Esophagus squamous epithelium (tissue), 4 donors: Measurements from ENCODE around the gene TMTC2.

Experiments
- POLR2A ChIP-seq, 4 donors: fragments of 450-650 bp; IDR thresholded peaks; one replicate each; pipeline ENCODE4 v1.6.1; 2017; ENCODE audit warnings: antibody characterized with exemption in 4 of 4, mild to moderate bottlenecking in 4 of 4, moderate library complexity in 3 of 4
- TF ChIP-seq, protein P1 (sequence below), 6 experiments: fragments of 450-650 bp in 4 of 6; fragments of 200-600 bp in 2 of 6; sonication (generic) in 2 of 6; IDR thresholded peaks; one replicate each; pipeline ENCODE4 v1.5.1; 2016 to 2019; ENCODE audit warnings: antibody characterized with exemption in 6 of 6, mild to moderate bottlenecking in 4 of 6, moderate library complexity in 4 of 6

DNA sequence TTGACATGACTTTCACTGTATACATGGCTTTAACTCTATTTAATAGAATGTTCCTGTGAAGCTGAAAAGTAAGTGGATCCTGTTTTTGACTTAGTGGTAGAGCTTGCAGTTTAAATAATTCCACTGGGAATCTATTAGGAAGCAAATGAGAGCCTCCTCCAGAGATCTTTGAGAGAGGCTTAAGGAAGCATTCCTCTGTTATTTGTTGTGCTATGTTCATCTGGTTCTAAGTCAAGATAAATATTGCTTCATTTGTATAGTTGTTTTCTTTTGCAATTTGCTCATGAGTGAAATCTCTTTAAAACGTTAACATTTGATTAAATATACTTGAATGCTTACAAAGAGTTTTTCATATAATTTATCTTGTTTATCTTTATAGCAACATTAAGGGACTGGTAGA is 70.4 kb downstream of the TMTC2 start:
- TF ChIP-seq POLR2A (IDR thresholded peaks at IDR 0.05), result no peak
- TF ChIP-seq, protein P1, sequence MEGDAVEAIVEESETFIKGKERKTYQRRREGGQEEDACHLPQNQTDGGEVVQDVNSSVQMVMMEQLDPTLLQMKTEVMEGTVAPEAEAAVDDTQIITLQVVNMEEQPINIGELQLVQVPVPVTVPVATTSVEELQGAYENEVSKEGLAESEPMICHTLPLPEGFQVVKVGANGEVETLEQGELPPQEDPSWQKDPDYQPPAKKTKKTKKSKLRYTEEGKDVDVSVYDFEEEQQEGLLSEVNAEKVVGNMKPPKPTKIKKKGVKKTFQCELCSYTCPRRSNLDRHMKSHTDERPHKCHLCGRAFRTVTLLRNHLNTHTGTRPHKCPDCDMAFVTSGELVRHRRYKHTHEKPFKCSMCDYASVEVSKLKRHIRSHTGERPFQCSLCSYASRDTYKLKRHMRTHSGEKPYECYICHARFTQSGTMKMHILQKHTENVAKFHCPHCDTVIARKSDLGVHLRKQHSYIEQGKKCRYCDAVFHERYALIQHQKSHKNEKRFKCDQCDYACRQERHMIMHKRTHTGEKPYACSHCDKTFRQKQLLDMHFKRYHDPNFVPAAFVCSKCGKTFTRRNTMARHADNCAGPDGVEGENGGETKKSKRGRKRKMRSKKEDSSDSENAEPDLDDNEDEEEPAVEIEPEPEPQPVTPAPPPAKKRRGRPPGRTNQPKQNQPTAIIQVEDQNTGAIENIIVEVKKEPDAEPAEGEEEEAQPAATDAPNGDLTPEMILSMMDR (IDR thresholded peaks at IDR 0.05), result no peak
